Left lobe of liver (tissue), 2 donors: Measurements from ENCODE around the gene TWIST2. TPM values are rescaled to one million over a fixed set of nuclear protein-coding genes. Genes with fewer than 3 reads are reported as not detected.

Source experiments
- ATAC-seq: fragments of 200-7000 bp; cut with Tn5 transposase; one replicate; pipeline ENCODE4 v1.9.1; 2020; ENCODE audit warnings: mild to moderate bottlenecking, moderate library complexity
- DNase-seq: peaks from one replicate; pipeline ENCODE4 v3.0.0-alpha.2; 2020; ENCODE audit warnings: low spot score
- total RNA-seq: library from RNA; stranded (reverse); gene quantifications from one replicate; pipeline ENCODE4 v1.2.1, GENCODE V29; 2021
- donor health status: DM: no; HTN: no; CAD: no; lungs with moderate emphysema.
- donor health status: DM: no; HTN: yes; CAD: no.

The TWIST2 gene
- total RNA-seq, 1 donor from 2014 or later, result not detected

DNA sequence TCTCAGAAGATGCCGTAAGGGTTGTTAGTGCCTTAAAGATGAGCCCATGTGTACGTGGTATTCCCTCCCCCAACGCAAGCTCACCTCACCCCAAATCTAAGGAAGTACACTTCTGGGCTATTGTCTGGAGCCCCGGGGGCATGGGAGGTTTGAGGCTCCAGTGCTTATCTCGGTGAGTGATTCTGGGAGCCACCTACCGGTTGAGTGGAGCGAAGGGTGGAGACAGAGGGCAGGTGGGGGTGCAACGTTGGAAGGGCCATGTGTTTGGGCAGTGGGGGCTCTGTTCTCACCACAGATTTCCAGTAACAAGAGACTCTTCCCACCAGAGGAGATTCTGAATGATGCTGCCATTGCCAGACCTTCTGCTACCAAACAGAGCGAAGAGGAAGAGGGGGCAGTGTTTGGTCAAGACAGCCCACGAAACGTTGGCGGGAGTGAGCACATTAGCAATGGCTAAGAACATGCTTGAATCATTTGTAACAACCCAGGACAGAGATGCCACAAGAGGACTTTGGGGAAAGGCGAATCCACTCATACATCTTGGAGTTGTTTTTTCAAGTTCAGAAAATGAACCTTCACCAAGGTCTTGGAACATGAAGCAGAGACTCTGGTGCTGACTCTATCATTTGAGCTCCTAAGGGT, 38.7 kb downstream of the TWIST2 start:
- DNase-seq, result no peak
- no peak for ATAC-seq

- no peak for DNase-seq
- no peak for ATAC-seq
These were observed 39.7 kb downstream of the TWIST2 start for GRCh38 chr2:238887616-238888015.

GRCh38 chr2:238888781-238889180, 40.9 kb downstream of the TWIST2 start:
- ATAC-seq (no peak), DNase-seq (no peak)

DNA sequence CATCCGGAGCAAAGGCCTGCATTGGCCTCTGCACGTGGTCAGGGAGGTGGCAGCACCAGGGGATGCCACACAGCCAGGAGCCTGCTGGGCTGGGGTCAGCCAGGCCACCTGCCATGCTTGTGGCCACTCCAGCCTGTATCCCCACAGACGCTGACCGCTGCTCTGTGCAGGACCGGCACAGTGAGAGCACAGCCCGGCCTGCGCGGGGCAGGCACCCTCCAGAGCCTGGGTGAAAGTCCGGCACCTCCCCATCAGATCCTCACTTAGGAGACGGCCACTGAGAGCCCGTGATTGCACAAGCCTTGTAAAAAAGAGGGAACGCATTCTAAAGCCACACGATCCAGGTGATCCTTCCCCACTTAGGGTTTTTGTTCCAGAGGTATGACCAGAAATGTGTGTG, 42.2 kb downstream of the TWIST2 start:
- DNase-seq (no peak), ATAC-seq (no peak)

GRCh38 chr2:238890618-238891456, 43.0 kb downstream of the TWIST2 start:
- DNase-seq, result no peak
- no peak for ATAC-seq

DNA sequence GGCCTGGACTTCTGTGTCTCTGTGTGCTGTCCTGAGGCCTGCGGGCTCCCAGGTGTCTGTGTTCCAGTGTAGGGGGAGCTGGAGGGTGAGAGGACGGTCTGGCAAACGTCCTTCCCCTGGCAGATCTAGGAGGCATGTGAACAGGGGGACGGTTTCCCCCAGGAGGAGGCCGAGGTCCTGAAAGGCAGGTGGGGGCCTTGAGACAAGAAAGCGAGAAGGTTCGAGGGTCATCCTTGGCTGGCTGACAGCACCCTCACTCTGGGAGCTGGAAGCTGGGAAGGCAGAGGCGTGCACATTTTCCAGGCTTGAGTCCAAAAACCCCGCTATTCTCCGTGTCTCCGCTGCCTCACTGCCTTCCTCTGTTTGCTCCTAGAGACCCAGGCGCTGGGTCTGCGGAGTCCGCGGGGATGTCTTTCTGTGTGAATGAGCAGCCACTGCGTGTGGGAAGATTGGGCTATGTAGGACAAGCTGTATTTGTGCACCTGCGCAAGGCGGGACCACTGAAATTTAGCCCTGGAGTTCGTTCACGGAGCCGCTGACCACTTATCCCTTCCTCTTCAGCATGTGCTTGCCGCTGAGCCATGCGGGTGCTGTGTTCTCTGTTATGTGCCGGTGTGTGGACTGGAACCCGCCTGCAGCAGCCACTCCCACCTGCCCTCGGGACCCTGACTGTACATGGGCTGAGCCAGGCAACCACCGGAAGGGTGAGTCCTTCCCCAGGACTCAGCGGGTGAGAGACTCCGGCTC, 43.7 kb downstream of the TWIST2 start:
- DNase-seq, result no peak
- no peak for ATAC-seq

GRCh38 chr2:238892204-238892500, 44.3 kb downstream of the TWIST2 start:
- ATAC-seq (no peak), DNase-seq (no peak)

DNA sequence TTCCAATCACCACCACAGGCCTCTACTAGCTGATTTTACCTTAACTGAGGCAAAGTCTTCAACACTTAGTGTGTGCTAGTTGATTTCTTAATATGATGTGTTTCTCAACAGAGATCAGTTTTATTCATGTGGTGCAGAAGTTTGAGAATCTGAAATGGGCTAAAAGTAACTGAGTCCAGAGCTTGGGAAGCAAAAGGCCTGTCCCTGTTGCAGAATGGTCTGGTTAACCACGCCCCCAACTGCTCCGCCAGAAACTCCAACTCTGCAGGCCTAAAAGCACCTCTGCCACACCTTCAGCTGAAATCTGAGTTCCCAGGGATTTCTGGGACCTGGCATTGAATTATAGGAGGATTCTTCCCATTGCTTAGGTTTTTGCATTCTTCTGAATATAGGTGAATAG, 44.9 kb downstream of the TWIST2 start:
- DNase-seq, result no peak
- ATAC-seq, result no peak

GRCh38 chr2:238893349-238894000, 45.6 kb downstream of the TWIST2 start:
- ATAC-seq, result no peak

GRCh38 chr2:238894226-238894949, 46.5 kb downstream of the TWIST2 start:
- ATAC-seq (no peak), DNase-seq (no peak)

More at GRCh38 chr2:238893349-238894000, 45.6 kb downstream of the TWIST2 start:
- no peak for DNase-seq

DNA sequence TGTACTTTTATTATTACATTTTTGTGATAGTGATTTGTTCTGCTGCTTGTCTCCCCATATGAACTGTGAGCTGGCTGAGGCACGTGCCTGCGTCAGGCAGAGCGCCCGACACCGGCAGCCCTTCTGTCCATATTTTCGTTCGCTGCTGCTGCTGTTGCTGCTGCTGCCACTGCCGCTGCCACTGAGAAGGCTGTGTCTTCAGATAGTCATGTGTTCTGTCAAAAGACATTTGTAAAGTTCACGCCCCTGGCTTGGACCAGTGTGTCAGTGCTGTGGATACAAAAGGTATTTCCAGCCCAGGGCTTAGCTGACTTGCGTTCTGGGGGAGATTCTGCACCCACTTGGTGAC, 47.0 kb downstream of the TWIST2 start:
- ATAC-seq, result no peak
- no peak for DNase-seq

DNA sequence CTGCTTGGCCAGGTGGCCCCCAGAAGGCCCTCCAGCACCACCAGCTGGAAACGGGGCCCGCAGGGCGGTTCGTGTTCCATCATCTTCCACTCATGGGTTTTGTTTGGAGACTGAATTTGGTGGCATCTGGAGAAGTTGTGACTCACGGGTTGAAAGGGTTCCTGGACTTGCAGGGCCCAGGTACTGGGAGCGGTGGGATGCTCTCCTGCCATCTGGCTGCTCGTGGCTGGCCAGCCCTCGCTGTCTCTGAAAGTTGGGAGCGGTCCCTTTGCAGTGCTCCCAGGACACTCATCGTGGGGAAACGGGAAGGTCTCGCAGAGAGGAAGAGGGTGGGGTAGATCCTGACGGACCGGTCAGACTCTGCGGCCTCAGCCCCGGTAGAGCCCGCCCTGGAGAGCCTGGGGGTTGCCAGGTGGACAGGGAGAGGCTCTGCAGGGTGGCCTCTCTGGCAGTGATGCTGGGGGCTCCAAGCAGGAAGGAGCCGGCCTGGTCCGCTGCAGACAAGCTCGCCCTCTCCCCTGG, 47.5 kb downstream of the TWIST2 start:
- DNase-seq (no peak), ATAC-seq (no peak)

DNA sequence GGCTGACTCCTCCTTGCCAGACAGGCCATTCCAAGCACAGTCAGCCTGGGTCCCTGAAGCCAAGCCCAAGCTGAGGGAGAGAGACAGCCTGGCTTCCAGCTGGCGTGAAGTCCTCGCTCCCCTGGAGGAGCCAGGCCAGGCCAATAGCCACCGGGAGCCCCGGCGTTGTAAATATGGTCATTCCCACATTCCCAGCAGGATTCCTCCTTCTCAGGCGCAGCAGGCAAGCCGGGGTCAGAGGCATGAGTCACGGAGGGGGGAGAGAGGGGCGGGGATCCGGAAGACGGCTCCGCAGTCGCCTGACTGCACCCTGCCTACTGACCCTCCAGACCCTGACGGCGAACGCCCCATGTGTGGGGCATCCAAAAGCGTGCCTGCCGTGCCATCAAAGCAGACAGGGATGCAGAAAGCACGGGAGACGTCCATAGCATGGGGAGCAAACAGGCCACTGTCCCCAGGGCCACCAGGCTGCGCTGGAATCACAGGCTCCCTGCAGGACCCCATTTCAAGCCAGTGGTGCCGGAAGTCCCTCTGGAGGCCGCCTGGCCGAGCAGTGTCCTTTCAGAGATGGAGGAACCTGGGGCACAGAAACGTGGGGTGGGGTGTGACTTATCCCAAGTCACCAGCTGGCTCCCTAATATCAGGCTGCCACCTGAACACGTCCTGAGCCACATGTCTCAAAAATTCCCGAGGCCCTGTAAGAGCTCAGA, 48.2 kb downstream of the TWIST2 start:
- ATAC-seq, result peak; percentile 15

DNA sequence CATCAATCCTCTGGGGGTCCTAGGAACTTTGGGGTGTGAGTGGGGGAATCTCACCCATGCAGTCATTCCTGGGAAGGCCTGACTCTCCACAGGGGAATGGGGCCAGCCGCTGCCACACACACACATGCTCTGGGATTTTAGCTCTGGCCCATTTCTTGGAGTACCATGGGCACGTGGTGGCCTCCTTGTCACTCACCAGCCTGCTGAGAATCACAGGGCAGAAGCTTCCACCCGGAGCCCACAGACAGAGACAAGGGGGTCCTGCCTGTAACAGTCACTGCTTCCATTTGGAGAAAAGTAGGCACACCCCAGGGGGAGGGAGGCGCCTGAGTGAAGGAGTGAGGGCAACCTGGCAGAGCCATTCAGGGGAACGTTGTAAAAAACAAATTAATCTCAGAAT, 48.8 kb downstream of the TWIST2 start:
- DNase-seq, result no peak

More for the DNA sequence above, 48.2 kb downstream of the TWIST2 start:
- DNase-seq, result no peak

GRCh38 chr2:238897122-238897880, 49.4 kb downstream of the TWIST2 start:
- DNase-seq (no peak), ATAC-seq (no peak)

More for the DNA sequence above, 48.8 kb downstream of the TWIST2 start:
- no peak for ATAC-seq

- DNase-seq (no peak), ATAC-seq (no peak)
These were observed 50.0 kb downstream of the TWIST2 start for GRCh38 chr2:238897911-238898311.

DNA sequence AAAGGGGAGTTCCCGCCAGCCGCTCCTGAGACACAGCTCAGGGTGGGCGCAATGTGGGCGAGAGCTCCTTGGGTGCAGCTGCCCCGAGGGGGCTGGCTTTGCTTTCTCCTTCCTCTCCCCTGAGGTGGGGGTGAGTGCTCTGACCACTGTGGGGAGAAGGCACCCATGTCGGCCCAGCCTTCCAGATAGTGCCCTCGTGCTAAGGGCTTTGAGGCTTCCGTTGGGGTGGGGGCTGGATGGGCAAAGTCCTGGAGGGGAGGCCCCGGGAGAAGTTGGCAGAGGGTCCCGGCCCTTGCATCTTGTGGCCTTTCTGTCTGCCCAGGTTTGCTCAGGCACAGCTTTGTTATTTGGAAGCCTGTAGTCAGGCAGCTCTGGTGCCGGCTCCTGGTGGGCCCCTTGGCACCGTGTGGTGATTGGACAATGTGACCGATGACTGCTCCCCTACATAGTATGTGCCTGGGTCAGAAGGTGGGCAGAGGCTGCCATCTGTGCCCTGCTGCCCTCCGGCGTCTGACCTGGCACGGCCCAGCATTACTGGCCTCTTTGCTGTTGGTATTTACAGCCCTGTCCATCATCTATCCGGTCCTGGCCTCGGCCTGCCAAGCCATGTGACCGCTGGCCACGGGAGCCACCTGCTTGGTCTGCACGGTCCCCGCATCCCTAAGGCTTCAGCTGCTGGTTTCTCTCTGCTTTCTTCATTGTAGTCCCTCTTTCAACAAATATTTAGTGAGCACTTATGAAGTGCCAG, 50.8 kb downstream of the TWIST2 start:
- ATAC-seq (no peak), DNase-seq (no peak)

DNA sequence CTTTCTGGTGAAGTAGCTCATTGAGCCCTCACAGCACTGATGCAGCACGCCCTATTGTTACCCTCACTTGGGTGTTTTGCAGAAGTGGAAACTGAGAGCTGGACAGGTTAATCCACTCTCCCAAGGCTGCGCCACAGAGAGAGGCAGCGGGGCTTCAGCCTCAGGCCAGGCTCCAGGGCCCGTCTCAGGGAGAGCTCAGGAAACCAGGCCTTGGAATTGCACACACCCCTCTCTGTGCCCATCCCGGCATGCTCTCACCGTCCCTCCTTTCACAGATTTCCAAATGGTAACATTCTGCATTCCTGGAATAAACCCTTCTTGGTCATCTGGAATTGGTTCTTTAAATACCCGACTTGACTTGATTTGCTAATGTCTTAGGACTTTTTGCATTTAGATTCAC, 51.5 kb downstream of the TWIST2 start:
- DNase-seq, result no peak

More for the DNA sequence above, 51.5 kb downstream of the TWIST2 start:
- ATAC-seq, result no peak
